HUES6 (cell line): ENCODE data around the gene CNTFR.

Experiments
- H3K27ac ChIP-seq: 2 replicates; pipeline ENCODE4 v1.7.0; 2013; ENCODE audit warnings: low read depth, mild to moderate bottlenecking, low read length, inconsistent platforms
- H3K27me3 ChIP-seq: 2 replicates; pipeline ENCODE4 v1.6.1; 2013; ENCODE audit warnings: low read length; ENCODE audit not compliant: control insufficient read depth, insufficient read depth
- H3K36me3 ChIP-seq: 2 replicates; pipeline ENCODE4 v1.6.1; 2013; ENCODE audit warnings: low read length; ENCODE audit not compliant: control insufficient read depth, insufficient read depth
- H3K4me1 ChIP-seq: 2 replicates; pipeline ENCODE4 v1.6.1; 2013; ENCODE audit warnings: low read length; ENCODE audit not compliant: control insufficient read depth, insufficient read depth
- H3K4me3 ChIP-seq: 2 replicates; pipeline ENCODE4 v1.5.1; 2013; ENCODE audit warnings: low read depth, low read length
- H3K9ac ChIP-seq: one replicate; pipeline ENCODE4 v1.6.1; 2013; ENCODE audit warnings: mild to moderate bottlenecking, low read length
- H3K9me3 ChIP-seq: 2 replicates; pipeline ENCODE4 v1.6.1; 2013; ENCODE audit warnings: low read depth, low read length; ENCODE audit not compliant: control insufficient read depth, insufficient read depth

Gene CNTFR

DNA sequence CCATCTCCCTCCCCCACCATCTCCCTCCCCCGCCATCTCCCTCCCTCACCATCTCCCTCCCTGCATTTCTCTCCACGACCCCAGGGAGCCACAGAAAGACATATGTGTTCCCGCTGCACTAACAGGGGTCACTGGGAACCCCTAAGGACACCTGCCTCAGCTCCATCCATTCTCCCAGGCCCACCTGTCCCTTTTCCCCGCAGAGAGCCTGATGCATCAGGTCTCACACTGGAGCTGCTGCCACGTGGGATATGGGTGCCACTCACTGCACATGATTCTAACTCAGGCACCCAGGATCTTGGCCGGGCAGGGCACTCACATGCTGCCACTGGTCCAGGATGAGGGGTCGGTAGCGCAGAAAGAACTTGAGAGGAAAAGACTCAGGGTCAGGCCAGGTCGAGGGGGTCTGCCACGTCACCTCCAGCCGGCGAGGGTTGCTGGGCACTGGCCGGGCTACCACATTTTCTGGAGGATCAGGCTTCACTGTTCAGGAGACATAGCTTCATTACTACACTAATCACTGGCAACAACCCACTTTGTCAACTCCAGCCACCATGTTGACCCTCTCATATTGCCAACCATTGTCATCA, 33.5 kb downstream of the CNTFR start:
- no peaks in the 10 kb centered on the region for H3K9me3 ChIP-seq
- no peaks in the 10 kb centered on the region for H3K27me3 ChIP-seq
- H3K27ac ChIP-seq, result no peak overlapping the region

DNA sequence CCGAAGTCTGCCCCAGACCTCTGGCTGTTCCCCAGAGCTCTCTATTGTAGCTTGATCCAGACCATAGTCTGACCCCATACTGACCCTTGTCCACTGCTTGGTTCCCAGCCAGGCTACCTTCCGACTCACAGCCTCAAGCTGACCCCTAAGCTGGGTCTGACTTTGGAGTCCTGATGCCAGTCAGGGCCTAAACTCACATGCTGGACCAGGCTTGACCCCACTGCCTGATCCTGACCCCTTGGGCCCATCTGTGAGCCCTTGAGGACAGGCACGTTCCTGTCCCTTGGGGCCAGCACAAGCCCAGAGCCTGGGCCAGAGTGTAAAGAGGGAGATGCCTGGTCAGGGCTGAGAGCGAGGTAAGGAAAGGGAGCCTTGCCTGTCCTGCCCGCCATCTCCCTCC, 34.0 kb downstream of the CNTFR start:
- no peak overlapping the region for H3K4me3 ChIP-seq
- H3K27me3 ChIP-seq, result no peaks in the 10 kb centered on the region
- peaks cover 43% of the 10 kb centered on the region for H3K4me1 ChIP-seq
- no peaks in the 10 kb centered on the region for H3K36me3 ChIP-seq
- no peak overlapping the region for H3K27ac ChIP-seq
- H3K9ac ChIP-seq, result no peak overlapping the region
- H3K9me3 ChIP-seq, result no peaks in the 10 kb centered on the region

More for the DNA sequence above, 33.5 kb downstream of the CNTFR start:
- Histone ChIP-seq H3K4me3 (no peak overlapping the region), H3K36me3 (no peaks in the 10 kb centered on the region), H3K4me1 (peaks cover 43% of the 10 kb centered on the region), H3K9ac (no peak overlapping the region)

DNA sequence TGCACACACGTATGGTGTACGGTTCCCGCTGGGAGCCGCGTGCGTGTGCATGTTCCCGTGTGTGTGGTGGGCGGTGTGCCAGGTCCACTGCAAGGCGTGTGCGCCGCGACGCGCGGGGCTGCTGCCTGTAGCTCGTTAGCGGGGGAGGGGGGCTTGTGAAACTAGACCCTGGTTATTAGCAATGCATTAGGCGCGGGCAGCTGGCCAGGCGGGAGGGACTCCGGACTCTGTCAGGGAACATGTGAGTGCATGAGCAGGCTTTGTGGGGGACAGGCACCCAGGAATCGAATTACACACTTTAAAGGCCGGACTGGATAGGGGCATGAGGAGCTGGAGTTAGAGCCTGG, 34.5 kb downstream of the CNTFR start:
- H3K9ac ChIP-seq, result no peak overlapping the region
- H3K4me3 ChIP-seq, result no peak overlapping the region
- no peaks in the 10 kb centered on the region for H3K27me3 ChIP-seq
- no peak overlapping the region for H3K27ac ChIP-seq
- no peaks in the 10 kb centered on the region for H3K9me3 ChIP-seq
- no peaks in the 10 kb centered on the region for H3K36me3 ChIP-seq
- peaks cover 37% of the 10 kb centered on the region for H3K4me1 ChIP-seq

DNA sequence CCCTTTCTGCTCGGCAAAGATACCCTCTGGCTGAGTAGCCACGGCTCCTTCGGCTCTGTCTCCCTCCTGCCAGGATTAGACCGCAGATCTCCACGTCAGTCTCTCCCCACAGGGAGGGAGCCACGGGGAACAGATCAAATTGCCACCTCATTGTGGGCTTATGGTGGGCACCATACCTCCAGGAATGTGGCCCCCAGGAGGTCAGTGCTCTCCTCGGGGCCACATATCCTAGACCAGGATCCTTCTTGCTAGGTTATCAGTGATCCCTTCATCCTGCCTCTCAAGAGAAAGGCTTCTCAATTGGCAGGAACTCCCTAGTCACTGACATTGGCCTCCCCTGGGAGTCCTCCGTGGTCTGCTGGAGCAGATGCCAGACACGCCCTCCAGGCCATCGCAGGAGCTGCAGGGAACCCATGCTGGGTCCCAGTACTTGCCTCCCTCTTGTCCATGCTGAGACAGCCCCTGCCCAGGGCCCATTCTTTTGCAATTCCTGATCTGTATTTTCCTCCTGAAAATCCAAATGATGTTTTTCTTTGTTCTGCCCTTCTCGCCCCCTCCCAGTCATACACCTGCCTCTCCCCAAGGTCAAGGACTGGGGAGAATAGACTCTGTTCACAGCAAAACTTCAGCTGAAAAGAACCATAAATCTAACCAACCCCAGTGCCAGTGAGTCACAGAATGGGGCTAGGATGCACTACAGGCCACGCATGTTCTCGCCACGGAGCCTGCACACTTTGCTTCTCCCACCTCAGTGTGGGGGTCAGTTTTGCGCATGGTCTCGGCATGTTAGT, 35.1 kb downstream of the CNTFR start:
- Histone ChIP-seq H3K9ac (no peak overlapping the region), H3K4me1 (peaks cover 34% of the 10 kb centered on the region), H3K27ac (no peak overlapping the region), H3K4me3 (no peak overlapping the region), H3K9me3 (no peaks in the 10 kb centered on the region), H3K27me3 (no peaks in the 10 kb centered on the region), H3K36me3 (no peaks in the 10 kb centered on the region)

DNA sequence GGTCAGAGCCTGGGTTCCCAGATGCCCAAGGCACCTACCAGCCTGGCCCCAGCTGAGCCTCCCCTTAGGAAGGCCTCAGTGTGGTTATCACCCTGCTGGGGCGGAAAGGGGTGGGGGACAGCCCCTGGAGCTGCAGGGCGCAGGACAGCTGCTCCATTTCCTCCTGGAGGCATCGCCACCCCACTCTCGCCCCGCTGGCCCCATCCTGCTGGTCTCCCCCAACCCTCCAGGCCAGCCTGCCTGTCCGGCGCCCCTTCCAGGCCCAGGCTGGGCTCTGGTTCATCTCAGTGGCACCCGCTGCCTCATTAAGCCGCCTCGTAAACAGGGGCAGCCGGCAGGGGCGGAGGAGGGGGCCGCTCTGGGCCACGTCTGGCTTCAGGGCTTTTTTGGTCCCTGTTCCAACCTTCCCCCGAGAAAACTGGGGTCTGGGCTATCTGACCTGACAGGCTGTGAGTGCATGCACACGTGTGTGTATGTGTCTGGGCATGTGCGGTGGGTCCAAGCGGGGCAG, 36.0 kb downstream of the CNTFR start:
- Histone ChIP-seq H3K36me3 (no peaks in the 10 kb centered on the region), H3K9me3 (no peaks in the 10 kb centered on the region), H3K4me3 (no peak overlapping the region), H3K4me1 (peaks cover 26% of the 10 kb centered on the region), H3K27ac (no peak overlapping the region), H3K27me3 (no peaks in the 10 kb centered on the region), H3K9ac (no peak overlapping the region)

DNA sequence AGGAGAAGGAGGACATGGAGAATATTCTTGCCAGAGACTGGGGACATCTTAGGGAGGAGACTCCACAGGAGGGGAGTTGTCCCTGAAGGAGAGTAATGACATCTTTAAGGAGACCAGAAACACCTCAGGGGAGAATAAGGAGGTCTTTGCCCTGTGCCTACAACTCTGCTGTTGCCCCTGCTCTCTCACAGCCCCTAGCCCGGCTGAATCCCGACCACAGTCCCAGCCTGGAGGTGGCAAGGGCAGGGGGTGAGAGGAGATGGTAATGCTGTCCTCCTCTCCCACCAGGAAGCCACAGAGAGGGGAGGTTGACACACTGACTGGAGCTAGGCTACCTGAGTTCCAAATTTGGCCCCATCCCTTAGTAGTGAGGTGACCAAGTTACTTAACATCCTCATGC, 36.5 kb downstream of the CNTFR start:
- Histone ChIP-seq H3K27ac (no peak overlapping the region), H3K36me3 (no peaks in the 10 kb centered on the region), H3K4me3 (no peak overlapping the region), H3K27me3 (0 out of 2 replicates have a peak, but pooled peaks cover 4% of the 10 kb centered on the region), H3K4me1 (peaks cover 26% of the 10 kb centered on the region), H3K9ac (no peak overlapping the region), H3K9me3 (no peaks in the 10 kb centered on the region)

DNA sequence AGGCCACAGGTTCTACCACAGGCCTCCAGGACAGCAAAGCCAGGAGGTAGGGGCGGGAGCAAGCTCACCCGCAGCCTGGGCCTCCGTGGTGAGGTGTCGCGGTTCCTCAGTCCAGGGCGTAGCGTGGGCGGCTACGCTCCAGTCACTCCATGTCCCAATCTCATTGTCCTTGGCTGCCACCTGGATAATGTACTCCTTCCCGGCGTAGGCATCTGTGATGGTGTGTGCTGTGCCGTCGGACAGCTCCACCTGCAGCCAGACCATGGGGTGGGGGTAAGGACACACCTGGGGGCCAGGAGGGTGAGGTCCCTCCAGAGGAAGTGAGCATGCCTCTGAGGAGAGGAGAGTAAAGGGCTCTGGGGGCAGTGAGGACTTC, 36.9 kb downstream of the CNTFR start:
- Histone ChIP-seq H3K4me3 (no peak overlapping the region), H3K36me3 (no peaks in the 10 kb centered on the region), H3K27me3 (0 out of 2 replicates have a peak, but pooled peaks cover 4% of the 10 kb centered on the region), H3K4me1 (peaks cover 26% of the 10 kb centered on the region), H3K9ac (no peak overlapping the region), H3K9me3 (no peaks in the 10 kb centered on the region), H3K27ac (no peak overlapping the region)

DNA sequence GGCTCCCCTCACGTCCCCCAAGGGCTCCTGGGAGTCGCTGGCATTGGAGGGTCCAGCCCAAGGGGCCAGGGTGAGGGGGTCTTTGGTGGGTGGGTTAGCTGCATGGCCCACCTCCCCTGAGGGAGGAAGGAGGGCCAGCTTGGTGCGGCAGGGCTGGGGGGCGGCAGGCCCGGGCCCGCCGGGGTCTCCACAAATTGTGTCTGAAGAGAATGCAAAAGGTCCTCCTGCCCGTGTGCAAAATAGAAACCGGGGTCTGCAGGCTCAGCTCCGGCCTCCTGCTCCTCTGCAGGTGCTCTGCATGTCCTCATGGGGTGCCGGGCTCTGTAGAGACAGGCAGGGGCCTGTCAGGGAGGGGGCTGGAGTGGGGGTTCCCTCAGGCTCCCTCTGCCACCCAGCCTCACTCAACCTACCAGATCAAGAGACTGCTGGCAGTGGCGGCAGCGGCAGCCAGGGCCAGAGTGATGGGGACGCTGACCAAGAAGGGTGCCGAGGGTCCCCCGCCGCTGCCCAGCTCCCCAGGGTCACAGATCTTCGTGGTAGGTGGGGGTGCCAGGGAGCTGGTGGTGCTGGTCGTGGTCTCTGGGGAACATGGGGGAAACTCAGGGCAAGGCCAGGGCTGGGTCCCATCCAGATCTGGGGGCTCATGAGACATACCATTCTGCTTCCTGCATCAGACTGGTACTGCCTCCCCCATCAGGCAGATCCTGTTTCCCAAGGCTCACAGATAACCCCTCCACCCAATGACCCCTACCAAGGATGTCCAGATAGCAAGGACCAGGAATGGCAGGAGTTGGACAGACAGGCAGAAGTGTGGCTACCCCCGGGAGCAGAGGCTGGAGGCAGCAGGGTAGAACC, 37.5 kb downstream of the CNTFR start:
- no peak overlapping the region for H3K4me3 ChIP-seq
- H3K4me1 ChIP-seq, result peaks cover 26% of the 10 kb centered on the region
- no peaks in the 10 kb centered on the region for H3K36me3 ChIP-seq
- H3K9ac ChIP-seq, result no peak overlapping the region
- H3K27me3 ChIP-seq, result 0 out of 2 replicates have a peak, but pooled peaks cover 4% of the 10 kb centered on the region
- H3K9me3 ChIP-seq, result no peaks in the 10 kb centered on the region
- no peak overlapping the region for H3K27ac ChIP-seq

DNA sequence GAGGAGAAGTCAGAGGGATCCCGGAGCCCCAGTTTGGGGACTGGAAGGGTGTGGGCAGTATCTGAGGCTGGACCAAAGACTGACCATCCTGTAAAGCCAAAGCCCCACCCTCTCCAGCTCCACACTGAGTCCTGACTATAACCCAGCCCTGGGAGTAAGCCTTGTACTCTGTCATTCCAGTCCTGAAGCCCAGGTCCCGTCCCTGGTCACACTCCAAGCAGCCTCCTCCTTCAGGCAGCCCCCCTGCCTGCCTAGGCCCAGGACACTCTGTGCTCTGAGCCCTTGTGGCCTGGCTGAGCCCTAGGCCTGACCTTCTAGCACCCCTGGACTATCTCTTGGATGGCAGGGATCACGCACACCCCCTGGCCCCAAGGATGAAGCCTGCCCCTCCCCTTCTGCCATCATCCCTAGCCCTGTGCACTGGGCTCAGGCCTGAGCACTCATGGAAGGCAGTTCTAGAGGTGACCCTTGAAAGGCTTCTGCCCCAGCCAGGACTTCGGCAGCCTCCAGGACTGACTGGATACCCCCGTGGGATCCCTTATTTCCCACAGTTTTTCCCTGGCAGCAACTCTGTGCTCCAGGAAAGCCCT, 38.7 kb downstream of the CNTFR start:
- Histone ChIP-seq H3K36me3 (no peaks in the 10 kb centered on the region), H3K4me3 (no peak overlapping the region), H3K27me3 (0 out of 2 replicates have a peak, but pooled peaks cover 4% of the 10 kb centered on the region), H3K9me3 (no peaks in the 10 kb centered on the region), H3K9ac (no peak overlapping the region), H3K27ac (no peak overlapping the region), H3K4me1 (peaks cover 22% of the 10 kb centered on the region)

DNA sequence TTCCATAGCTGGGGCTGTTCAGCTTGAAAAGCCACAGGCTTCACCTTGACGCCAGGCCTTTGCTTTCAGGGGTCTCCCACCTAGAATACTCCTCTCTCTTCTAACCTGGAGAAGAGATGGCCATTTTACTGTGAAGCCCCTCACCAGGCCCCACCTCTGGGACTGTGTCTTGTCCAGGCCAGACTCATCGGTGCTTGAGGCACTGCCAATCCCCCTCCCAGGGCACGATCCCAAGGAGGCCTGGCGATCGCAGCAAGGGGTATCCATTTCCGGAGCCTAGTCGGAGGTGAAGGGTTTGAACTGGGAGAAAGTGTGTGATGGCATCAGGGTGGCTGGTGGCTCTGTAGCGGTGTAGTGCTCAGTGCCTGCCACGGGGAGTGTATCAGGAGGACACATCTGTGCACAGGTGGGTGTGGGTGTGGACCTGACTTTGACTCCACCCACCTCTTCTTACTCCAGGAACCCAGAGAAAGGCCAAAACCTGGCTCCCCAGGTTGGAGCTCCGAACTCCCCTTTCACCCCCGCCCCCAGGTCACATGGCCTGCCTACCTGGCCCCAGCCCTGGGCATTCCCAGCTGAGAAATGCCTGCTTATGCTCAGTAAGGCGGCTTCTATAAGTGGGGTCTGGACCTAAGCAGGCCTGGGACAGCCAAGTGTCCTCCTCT, 39.4 kb downstream of the CNTFR start:
- H3K9me3 ChIP-seq, result no peaks in the 10 kb centered on the region
- H3K27ac ChIP-seq, result no peak overlapping the region
- no peaks in the 10 kb centered on the region for H3K36me3 ChIP-seq
- H3K4me3 ChIP-seq, result no peak overlapping the region
- peaks cover 17% of the 10 kb centered on the region for H3K4me1 ChIP-seq
- H3K27me3 ChIP-seq, result 0 out of 2 replicates have a peak, but pooled peaks cover 4% of the 10 kb centered on the region
- no peak overlapping the region for H3K9ac ChIP-seq
